GM21447 (cell line): Measurements from ENCODE around the gene KCNJ10.

ENCODE experiments used
- ATAC-seq: cut with Tn5 transposase; IDR thresholded peaks from one replicate; pipeline ENCODE4 v1.9.1; 2021; ENCODE audit not compliant: unreplicated experiment

Gene KCNJ10

GRCh38 chr1:159993911-159994310, 76.0 kb downstream of the KCNJ10 start:
- ATAC-seq: no peak

- ATAC-seq: no peak
Observed at GRCh38 chr1:159992161-159992560, 77.8 kb downstream of the KCNJ10 start.

- no peak for ATAC-seq
Observed at GRCh38 chr1:159991513-159991912, 78.4 kb downstream of the KCNJ10 start.

GRCh38 chr1:159990005-159990404, 80.0 kb downstream of the KCNJ10 start:
- ATAC-seq: no peak

GRCh38 chr1:159989581-159989980, 80.4 kb downstream of the KCNJ10 start:
- no peak for ATAC-seq

- ATAC-seq: no peak
Observed at GRCh38 chr1:159988006-159988405, 82.0 kb downstream of the KCNJ10 start.

- ATAC-seq: no peak
Observed at GRCh38 chr1:159987186-159987585, 82.8 kb downstream of the KCNJ10 start.

GRCh38 chr1:159986531-159986930, 83.4 kb downstream of the KCNJ10 start:
- ATAC-seq: no peak

- no peak for ATAC-seq
Observed at GRCh38 chr1:159986093-159986492, 83.9 kb downstream of the KCNJ10 start.

- no peak for ATAC-seq
Observed at GRCh38 chr1:159985473-159985872, 84.5 kb downstream of the KCNJ10 start.

- no peak for ATAC-seq
Observed at GRCh38 chr1:159983681-159984080, 86.3 kb downstream of the KCNJ10 start.

GRCh38 chr1:159982280-159982679, 87.7 kb downstream of the KCNJ10 start:
- ATAC-seq: no peak

- ATAC-seq: no peak
Observed at GRCh38 chr1:159981351-159982055, 88.5 kb downstream of the KCNJ10 start.

GRCh38 chr1:159980786-159981185, 89.2 kb downstream of the KCNJ10 start:
- ATAC-seq: no peak

GRCh38 chr1:159980076-159980475, 89.9 kb downstream of the KCNJ10 start:
- no peak for ATAC-seq

GRCh38 chr1:159979257-159979656, 90.7 kb downstream of the KCNJ10 start:
- ATAC-seq: no peak

GRCh38 chr1:159978107-159978398, 91.9 kb downstream of the KCNJ10 start:
- no peak for ATAC-seq

- no peak for ATAC-seq
Observed at GRCh38 chr1:159977364-159978106, 92.4 kb downstream of the KCNJ10 start.

GRCh38 chr1:159974350-159974965, 95.5 kb downstream of the KCNJ10 start:
- no peak for ATAC-seq

- ATAC-seq: no peak
Observed at GRCh38 chr1:159973350-159973940, 96.5 kb downstream of the KCNJ10 start.

- no peak for ATAC-seq
Observed at GRCh38 chr1:159972443-159973205, 97.3 kb downstream of the KCNJ10 start.
